ENCODE results near the gene IER2.

DNA sequence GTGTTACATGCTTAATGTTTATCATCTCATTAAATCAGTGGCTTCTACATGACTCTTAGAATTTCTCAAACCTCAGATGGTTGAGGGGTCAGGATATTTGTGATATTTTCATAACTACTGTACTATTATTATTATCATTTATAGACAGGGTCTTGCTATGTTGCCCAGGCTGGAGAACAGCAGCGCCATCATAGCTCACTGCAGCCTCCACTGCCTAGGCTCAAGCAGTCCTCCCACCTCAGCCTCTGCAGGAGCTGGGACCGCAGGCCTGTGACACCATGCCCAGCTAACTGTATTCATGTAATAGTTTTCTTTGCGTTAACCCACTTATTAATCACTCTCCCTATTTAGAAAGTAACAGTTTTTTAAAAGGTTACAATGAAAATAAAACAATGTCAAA, 9.5 kb downstream of the IER2 start:
- TF ChIP-seq POLR2AphosphoS5 (IDR thresholded peaks at IDR 0.05) (no peak), POLR2A (IDR thresholded peaks at IDR 0.05) (no peak), EP300 (IDR thresholded peaks at IDR 0.05) (no peak)
- TF ChIP-seq, protein P1, sequence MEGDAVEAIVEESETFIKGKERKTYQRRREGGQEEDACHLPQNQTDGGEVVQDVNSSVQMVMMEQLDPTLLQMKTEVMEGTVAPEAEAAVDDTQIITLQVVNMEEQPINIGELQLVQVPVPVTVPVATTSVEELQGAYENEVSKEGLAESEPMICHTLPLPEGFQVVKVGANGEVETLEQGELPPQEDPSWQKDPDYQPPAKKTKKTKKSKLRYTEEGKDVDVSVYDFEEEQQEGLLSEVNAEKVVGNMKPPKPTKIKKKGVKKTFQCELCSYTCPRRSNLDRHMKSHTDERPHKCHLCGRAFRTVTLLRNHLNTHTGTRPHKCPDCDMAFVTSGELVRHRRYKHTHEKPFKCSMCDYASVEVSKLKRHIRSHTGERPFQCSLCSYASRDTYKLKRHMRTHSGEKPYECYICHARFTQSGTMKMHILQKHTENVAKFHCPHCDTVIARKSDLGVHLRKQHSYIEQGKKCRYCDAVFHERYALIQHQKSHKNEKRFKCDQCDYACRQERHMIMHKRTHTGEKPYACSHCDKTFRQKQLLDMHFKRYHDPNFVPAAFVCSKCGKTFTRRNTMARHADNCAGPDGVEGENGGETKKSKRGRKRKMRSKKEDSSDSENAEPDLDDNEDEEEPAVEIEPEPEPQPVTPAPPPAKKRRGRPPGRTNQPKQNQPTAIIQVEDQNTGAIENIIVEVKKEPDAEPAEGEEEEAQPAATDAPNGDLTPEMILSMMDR (IDR thresholded peaks at IDR 0.05): no peak
